Epithelial cell of esophagus (primary cell): ENCODE data around the gene TMEM69.
"Not testable (repeated sequence)": the region's sequence is repeated elsewhere in the genome, so short reads cannot be mapped to it uniquely, and the experiment has no call there.

ENCODE experiments used
- DNase-seq: peaks from one replicate; pipeline ENCODE4 v3.0.0; 2010; ENCODE audit warnings: low read depth
- H3K4me3 ChIP-seq: 2 replicates; pipeline ENCODE4 v1.5.1; 2011; ENCODE audit warnings: mild to moderate bottlenecking, low read length, control low read depth
- TF ChIP-seq, protein P1 (sequence below): IDR thresholded peaks from 2 replicates; pipeline ENCODE4 v1.5.1; 2011; ENCODE audit warnings: low read depth, mild to moderate bottlenecking, low read length, control low read depth, inconsistent platforms; ENCODE audit not compliant: insufficient read depth; ENCODE audit errors: missing control alignments

TMEM69 gene

DNA sequence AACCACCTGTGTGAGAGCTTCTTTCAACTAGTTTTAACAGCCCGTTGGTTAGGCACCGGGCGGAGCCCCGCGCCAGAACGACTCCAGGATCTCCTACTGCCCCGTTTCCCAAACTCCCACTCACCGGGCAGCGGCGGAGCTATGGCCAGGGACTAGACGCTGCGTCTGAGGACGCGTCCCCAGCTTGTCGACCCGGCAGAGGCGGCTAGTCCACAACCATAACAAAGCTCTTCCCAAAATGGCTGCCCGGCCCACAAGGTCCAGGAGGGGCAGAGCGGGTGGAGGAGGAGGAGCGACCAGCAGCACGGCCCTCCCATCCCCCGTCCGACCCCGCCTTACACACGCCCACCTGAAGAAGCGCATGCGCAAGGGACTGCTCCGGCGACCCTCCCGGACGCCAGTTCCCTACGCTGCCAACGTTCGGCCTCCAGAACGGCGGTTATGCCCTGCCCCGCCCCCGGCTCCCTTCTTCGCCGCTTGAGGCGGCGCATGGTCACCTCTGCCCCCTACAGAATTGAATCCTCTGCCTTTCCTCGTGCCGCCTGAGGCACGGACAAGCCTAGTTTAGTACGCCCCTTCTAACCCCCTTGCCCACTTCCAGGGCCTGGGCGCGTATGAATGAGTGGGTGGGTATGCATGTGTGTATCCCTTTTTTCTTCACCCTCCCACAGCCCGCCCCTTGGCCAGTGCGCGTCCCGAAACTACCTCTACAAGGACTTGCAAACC lies 1.5 kb upstream of the TMEM69 start, which contains the start of gene GPBP1L1:
GPBP1L1 (minus strand) TSS at position 246 of the 726 bp plus-strand sequence. CDS start 27,446 bp downstream, outside the sequence.
- TF ChIP-seq, protein P1, sequence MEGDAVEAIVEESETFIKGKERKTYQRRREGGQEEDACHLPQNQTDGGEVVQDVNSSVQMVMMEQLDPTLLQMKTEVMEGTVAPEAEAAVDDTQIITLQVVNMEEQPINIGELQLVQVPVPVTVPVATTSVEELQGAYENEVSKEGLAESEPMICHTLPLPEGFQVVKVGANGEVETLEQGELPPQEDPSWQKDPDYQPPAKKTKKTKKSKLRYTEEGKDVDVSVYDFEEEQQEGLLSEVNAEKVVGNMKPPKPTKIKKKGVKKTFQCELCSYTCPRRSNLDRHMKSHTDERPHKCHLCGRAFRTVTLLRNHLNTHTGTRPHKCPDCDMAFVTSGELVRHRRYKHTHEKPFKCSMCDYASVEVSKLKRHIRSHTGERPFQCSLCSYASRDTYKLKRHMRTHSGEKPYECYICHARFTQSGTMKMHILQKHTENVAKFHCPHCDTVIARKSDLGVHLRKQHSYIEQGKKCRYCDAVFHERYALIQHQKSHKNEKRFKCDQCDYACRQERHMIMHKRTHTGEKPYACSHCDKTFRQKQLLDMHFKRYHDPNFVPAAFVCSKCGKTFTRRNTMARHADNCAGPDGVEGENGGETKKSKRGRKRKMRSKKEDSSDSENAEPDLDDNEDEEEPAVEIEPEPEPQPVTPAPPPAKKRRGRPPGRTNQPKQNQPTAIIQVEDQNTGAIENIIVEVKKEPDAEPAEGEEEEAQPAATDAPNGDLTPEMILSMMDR, result peak; percentile 1
- DNase-seq, result peak; percentile 98
- H3K4me3 ChIP-seq, result peak within 1 kb of the TSS; percentile 99

DNA sequence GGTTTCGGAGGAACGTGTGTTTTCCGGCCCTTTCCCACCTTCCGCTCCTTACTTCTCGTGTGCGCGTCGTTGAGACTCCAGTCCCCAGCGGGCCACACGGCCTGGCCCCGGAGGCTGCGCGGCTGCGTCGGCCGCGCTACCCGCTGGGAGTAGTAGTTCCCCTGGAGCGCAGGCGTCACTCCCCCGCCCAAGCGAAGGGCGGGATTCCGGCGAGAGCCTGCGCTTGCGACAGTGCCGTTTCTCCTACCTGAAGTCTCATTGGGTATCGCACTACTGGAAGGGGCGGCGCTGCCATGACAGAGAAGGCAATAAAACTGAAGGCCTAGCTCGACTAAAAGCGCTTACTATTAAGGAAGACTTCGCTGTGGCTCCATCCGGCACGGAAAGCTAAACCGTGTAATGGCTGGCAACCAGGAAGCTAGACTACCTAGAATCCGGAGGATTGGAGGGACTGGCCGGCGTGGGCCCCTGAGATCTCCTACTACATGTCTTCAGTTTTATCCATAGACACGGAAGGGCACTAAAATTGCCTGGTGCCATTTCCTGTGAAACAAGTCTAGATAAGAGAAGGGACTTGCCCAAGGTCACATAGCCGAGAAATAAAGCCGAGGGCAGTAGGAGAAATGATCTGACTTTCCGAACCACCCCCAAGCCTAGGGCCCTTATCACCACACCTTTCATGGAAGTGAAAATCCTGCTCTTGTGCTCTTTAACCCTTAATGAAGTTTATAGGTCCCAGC lies 797 bp upstream of the TMEM69 start:
- H3K4me3 ChIP-seq, result peak overlapping the region; percentile 99
- peak; percentile 99 for DNase-seq
- TF ChIP-seq, protein P1, result no peak

DNA sequence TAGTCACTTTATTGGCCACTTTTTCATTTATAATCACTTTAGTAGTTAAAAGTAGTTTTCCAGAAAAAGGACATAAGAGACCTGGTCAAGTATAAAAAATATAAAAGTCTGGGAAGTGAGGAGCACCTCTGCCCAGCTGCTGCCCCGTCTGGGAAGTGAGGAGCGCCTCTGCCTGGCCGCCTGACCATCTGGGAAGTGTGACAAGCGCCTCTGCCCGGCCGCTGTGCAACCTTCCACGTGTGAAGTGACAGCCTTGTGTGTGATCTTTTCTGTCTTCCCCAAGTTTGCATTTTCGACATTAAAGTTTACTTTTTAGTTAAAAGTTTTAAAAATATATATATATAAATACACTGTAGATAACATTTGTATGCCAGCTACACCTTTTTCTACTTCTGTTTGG lies 5.8 kb downstream of the TMEM69 start:
- not testable (repeated sequence) for DNase-seq

DNA sequence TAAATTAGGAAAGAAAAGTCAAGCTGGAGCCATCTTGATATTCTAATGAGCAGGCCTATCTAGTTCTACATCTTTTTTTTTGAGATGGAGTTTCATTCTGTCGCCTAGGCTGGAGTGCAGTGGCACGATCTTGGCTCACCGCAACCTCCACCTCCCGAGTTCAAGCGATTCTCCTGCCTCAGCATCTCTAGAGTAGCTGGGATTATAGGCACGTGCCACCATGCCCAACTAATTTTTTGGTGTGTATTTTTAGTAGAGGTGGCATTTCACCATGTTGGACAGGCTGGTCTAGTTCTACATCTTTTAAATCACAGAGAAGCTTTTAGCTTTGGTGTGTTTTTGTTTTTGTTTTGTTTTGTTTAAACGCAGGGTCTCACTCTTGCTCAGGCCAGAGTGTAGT lies 6.8 kb downstream of the TMEM69 start:
- no peak overlapping the region for H3K4me3 ChIP-seq
- no peak for DNase-seq
- TF ChIP-seq, protein P1, result no peak

More for the DNA sequence above, 5.8 kb downstream of the TMEM69 start:
- not testable (repeated sequence) for H3K4me3 ChIP-seq

DNA sequence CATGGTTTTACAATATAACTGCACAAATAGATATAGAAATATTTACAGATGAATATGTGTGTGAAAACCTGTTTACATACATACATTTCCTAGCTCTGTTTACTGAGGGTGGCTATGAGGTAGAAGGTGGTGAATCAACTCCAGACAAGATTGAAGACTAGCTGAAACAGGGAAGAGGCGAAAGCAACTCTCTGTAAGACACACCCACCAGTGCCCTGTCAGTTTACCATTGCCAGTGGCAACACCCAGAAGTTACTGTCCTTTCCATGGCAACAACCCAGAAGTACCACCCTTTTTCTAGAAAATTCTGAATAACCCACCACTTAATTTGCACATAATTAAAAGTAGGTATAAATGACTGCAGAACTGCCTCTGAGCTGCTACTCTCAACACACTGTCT lies 16.7 kb downstream of the TMEM69 start:
- TF ChIP-seq, protein P1, result no peak
- no peak overlapping the region for H3K4me3 ChIP-seq
- DNase-seq, result peak; percentile 6

- H3K4me3 ChIP-seq, result no peak overlapping the region
- DNase-seq, result no peak
- TF ChIP-seq, protein P1, result no peak
Observed at GRCh38 chr1:45713711-45714110, 25.7 kb downstream of the TMEM69 start.

DNA sequence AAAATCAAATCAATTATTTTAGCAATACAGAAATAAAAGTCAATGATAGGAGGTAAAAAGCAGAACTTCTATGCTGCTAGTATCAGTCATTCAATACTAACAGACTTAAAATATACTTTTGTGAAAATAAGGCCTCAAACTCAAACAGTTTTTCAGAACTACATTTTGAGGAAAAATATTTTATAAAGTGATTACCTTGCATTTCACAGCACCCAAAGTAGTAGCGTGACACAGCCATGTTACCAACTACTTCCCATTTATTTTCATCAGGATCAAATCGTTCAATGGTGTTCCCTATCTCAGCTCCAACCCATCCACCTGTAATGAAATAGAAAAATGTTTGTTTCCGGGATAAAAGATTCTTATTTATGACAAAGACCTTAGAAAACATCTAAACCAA lies 28.7 kb downstream of the TMEM69 start:
- no peak overlapping the region for H3K4me3 ChIP-seq
- TF ChIP-seq, protein P1, result no peak

GRCh38 chr1:45717386-45717785 lies 29.4 kb downstream of the TMEM69 start:
- not testable (repeated sequence) for H3K4me3 ChIP-seq
- peak; percentile 24 for DNase-seq

More for the DNA sequence above, 28.7 kb downstream of the TMEM69 start:
- DNase-seq, result no peak
